ENCODE results near the gene GRHL1. TPM values are rescaled to one million over a fixed set of nuclear protein-coding genes. Genes with fewer than 3 reads are reported as not detected.

Gene GRHL1
- total RNA-seq, 1 donor, result 0.36 TPM

DNA sequence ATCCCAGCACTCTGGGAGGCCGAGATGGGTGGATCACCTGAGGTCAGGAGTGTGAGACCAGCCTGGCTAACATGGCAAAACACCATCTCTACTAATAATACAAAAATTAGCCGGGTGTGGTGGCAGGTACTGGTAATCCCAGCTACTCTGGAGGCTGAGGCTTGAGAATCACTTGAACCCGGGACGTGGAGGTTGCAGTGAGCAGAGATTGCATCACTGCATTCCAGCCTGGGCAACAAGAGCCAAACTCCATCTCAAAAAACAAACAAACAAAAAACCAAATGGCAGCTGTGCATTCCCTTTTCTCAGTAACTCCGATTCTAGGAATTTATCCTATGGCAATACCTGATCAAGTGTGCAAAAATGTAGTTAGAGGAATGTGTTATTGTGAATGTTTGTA lies 4.7 kb upstream of the GRHL1 start:
- Histone ChIP-seq H3K4me3 (ENCODE audit: insufficient read depth, low read length) (no peak overlapping the region), H2AFZ (ENCODE audit: low read length) (no peak overlapping the region), H4K20me1 (ENCODE audit: insufficient read depth, low read length) (no peaks in the 10 kb centered on the region), H3K36me3 (ENCODE audit: insufficient read depth, low read length) (no peaks in the 10 kb centered on the region), H3K27me3 (ENCODE audit: insufficient read depth, low read length) (peaks cover 17% of the 10 kb centered on the region), H3K9me3 (ENCODE audit: low read depth, low read length) (no peaks in the 10 kb centered on the region), H3K79me2 (ENCODE audit: insufficient read depth, low read length) (no peaks in the 10 kb centered on the region), H3K27ac (ENCODE audit: low read depth, low read length) (no peak overlapping the region), H3K4me1 (ENCODE audit: insufficient read depth, low read length) (no peaks in the 10 kb centered on the region), H3K4me2 (ENCODE audit: insufficient read depth, low read length) (no peak overlapping the region)
- TF ChIP-seq, protein P1, sequence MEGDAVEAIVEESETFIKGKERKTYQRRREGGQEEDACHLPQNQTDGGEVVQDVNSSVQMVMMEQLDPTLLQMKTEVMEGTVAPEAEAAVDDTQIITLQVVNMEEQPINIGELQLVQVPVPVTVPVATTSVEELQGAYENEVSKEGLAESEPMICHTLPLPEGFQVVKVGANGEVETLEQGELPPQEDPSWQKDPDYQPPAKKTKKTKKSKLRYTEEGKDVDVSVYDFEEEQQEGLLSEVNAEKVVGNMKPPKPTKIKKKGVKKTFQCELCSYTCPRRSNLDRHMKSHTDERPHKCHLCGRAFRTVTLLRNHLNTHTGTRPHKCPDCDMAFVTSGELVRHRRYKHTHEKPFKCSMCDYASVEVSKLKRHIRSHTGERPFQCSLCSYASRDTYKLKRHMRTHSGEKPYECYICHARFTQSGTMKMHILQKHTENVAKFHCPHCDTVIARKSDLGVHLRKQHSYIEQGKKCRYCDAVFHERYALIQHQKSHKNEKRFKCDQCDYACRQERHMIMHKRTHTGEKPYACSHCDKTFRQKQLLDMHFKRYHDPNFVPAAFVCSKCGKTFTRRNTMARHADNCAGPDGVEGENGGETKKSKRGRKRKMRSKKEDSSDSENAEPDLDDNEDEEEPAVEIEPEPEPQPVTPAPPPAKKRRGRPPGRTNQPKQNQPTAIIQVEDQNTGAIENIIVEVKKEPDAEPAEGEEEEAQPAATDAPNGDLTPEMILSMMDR (IDR thresholded peaks at IDR 0.05; ENCODE audit: extremely low read depth, low read depth, low read length), result no peak
- DNase-seq (ENCODE audit: insufficient read length, low spot score, missing footprints), result no peak

DNA sequence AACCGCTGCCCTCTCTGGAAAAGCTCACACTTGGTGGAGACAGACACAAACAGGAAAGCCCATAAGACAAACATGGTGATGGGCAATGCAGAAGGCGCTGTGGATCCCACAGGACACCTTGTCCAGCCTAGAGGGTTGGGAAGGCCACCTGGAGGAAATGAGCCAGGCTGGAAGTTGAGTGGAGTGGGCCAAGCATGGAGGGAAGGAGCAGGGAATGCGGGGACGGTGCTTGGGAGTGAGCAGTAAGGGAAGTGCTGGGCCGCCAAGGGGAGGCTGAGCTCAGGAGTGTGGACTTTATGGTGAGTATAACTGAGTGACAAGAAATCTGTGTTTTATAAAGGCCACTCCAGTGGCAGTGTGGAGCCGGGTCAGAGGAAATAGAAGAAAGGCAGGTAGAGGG lies 2.8 kb upstream of the GRHL1 start:
- no peak overlapping the region for H3K4me2 ChIP-seq (ENCODE audit: insufficient read depth, low read length)
- H2AFZ ChIP-seq (ENCODE audit: low read length), result no peak overlapping the region
- no peaks in the 10 kb centered on the region for H3K36me3 ChIP-seq (ENCODE audit: insufficient read depth, low read length)
- DNase-seq (ENCODE audit: insufficient read length, low spot score, missing footprints), result no peak
- TF ChIP-seq, protein P1 (IDR thresholded peaks at IDR 0.05; ENCODE audit: extremely low read depth, low read depth, low read length), result no peak
- no peaks in the 10 kb centered on the region for H3K9me3 ChIP-seq (ENCODE audit: low read depth, low read length)
- H3K27ac ChIP-seq (ENCODE audit: low read depth, low read length), result no peak overlapping the region
- no peak overlapping the region for H3K4me3 ChIP-seq (ENCODE audit: insufficient read depth, low read length)
- H3K4me1 ChIP-seq (ENCODE audit: insufficient read depth, low read length), result peaks cover 6% of the 10 kb centered on the region
- H4K20me1 ChIP-seq (ENCODE audit: insufficient read depth, low read length), result no peaks in the 10 kb centered on the region
- H3K27me3 ChIP-seq (ENCODE audit: insufficient read depth, low read length), result peaks cover 17% of the 10 kb centered on the region
- H3K79me2 ChIP-seq (ENCODE audit: insufficient read depth, low read length), result no peaks in the 10 kb centered on the region

DNA sequence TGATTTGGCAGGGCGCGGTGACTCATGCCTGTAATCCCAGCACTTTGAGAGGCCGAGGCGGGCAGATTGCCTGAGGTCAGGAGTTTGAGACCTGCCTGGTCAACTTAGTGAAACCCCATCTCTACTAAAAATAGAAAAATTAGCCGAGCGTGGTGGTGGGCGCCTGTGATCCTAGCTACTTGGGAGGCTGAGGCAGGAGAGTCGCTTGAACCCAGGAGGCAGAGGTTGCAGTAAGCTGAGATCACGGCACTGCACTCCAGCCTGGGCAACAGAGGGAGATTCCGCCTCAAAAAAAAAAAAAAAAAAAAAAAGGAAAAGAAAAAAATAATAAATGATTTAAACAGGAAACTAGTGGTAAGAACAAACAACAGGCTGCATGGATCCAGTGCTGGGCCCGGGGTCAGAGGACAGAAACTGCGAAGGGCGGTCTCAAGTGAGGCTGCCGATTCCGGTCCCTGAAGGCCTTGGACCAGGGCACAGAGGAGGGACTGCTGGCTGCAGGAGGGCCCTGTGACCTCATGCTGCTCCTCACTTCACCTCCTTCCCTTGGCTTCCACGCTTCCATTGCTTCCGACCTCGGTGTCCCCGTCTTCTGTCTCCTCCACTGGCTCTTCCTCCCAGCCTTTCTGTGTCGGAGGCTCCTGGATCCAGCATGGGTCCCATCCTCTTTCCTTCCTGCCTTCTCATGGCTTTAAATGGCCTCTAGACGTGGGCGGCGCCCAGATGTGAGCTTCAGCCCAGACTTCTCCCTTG lies 2.1 kb upstream of the GRHL1 start:
- Histone ChIP-seq H3K4me1 (ENCODE audit: insufficient read depth, low read length) (peaks cover 6% of the 10 kb centered on the region), H3K27me3 (ENCODE audit: insufficient read depth, low read length) (peaks cover 17% of the 10 kb centered on the region), H3K4me3 (ENCODE audit: insufficient read depth, low read length) (no peak overlapping the region), H3K4me2 (ENCODE audit: insufficient read depth, low read length) (no peak overlapping the region), H4K20me1 (ENCODE audit: insufficient read depth, low read length) (no peaks in the 10 kb centered on the region), H2AFZ (ENCODE audit: low read length) (no peak overlapping the region), H3K36me3 (ENCODE audit: insufficient read depth, low read length) (no peaks in the 10 kb centered on the region), H3K27ac (ENCODE audit: low read depth, low read length) (no peak overlapping the region), H3K9me3 (ENCODE audit: low read depth, low read length) (no peaks in the 10 kb centered on the region), H3K79me2 (ENCODE audit: insufficient read depth, low read length) (no peaks in the 10 kb centered on the region)
- TF ChIP-seq, protein P1 (IDR thresholded peaks at IDR 0.05; ENCODE audit: extremely low read depth, low read depth, low read length), result no peak
- no peak for DNase-seq (ENCODE audit: insufficient read length, low spot score, missing footprints)

DNA sequence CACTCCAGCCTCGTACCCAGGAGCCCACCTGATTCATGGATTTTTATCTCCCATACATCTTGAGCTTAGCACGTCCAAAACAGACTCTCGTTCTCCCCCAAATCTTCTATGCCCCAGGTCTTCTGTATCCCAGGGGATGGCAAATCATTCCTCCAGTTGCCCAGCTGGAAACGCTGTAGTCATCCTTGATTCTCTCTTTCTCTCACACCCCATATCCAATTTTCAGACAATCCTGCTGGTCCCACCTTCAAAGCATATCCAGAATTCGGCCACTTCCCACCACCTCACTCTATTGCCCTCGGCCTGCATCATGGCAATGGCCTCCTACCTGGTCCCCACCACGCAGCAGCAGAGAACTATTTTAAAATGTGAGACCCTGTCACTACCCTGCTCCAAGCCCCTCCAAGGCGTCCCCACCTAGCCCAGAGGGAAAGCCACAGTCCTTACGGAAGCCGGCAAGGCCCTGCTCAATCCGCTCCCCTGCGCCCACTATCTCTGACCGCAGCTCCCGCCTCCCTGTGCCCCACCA lies 1.4 kb upstream of the GRHL1 start:
- TF ChIP-seq, protein P1 (IDR thresholded peaks at IDR 0.05; ENCODE audit: extremely low read depth, low read depth, low read length), result no peak
- H2AFZ ChIP-seq (ENCODE audit: low read length), result peak overlapping the region; percentile 84
- no peaks in the 10 kb centered on the region for H3K9me3 ChIP-seq (ENCODE audit: low read depth, low read length)
- no peak overlapping the region for H3K4me3 ChIP-seq (ENCODE audit: insufficient read depth, low read length)
- no peak overlapping the region for H3K4me2 ChIP-seq (ENCODE audit: insufficient read depth, low read length)
- H3K27me3 ChIP-seq (ENCODE audit: insufficient read depth, low read length), result peaks cover 10% of the 10 kb centered on the region
- no peaks in the 10 kb centered on the region for H3K79me2 ChIP-seq (ENCODE audit: insufficient read depth, low read length)
- H4K20me1 ChIP-seq (ENCODE audit: insufficient read depth, low read length), result no peaks in the 10 kb centered on the region
- DNase-seq (ENCODE audit: insufficient read length, low spot score, missing footprints), result no peak
- H3K27ac ChIP-seq (ENCODE audit: low read depth, low read length), result no peak overlapping the region
- peaks cover 6% of the 10 kb centered on the region for H3K4me1 ChIP-seq (ENCODE audit: insufficient read depth, low read length)
- no peaks in the 10 kb centered on the region for H3K36me3 ChIP-seq (ENCODE audit: insufficient read depth, low read length)

All from osteoblast (primary cell).